ENCODE data around the gene CDK5R1.

The CDK5R1 gene

GRCh38 chr17:32443827-32444300 lies 42.9 kb upstream of the CDK5R1 start:
- Histone ChIP-seq H4K20me1 (ENCODE audit: insufficient read depth, low read length) (peaks cover 11% of the 10 kb centered on the region; the same call in 1 of the 2 replicates), H3K27ac (ENCODE audit: low read length) (no peak overlapping the region), H3F3A (ENCODE audit: insufficient read depth, low read length) (peaks cover 14% of the 10 kb centered on the region), H3K9ac (ENCODE audit: low read length) (no peak overlapping the region; the same call in 1 of the 2 replicates), H2AFZ (ENCODE audit: low read length) (peak overlapping the region; percentile 59), H3K79me2 (ENCODE audit: low read length) (peaks cover 46% of the 10 kb centered on the region), H3K4me1 (ENCODE audit: low read length) (peaks cover 20% of the 10 kb centered on the region), H3K9me3 (replicated peaks; ENCODE audit: insufficient read depth, low read length) (no peaks in the 10 kb centered on the region), H3K36me3 (replicated peaks; ENCODE audit: insufficient read depth, low read length) (peaks cover 11% of the 10 kb centered on the region; the same call in 1 of the 2 replicates), H3K27me3 (replicated peaks; ENCODE audit: insufficient read depth, low read length) (no peaks in the 10 kb centered on the region), H3K4me2 (ENCODE audit: low read depth, low read length) (peak overlapping the region; percentile 72), H3K9me2 (replicated peaks; ENCODE audit: insufficient read depth, low read length) (no peaks in the 10 kb centered on the region), H3K4me3 (ENCODE audit: low read length) (peak overlapping the region; percentile 96)
- DNase-seq: no peak
- TF ChIP-seq EZH2 (optimal IDR thresholded peaks at IDR 0.05; ENCODE audit: low read depth, low read length) (no peak), CTCF (IDR thresholded peaks at IDR 0.05; ENCODE audit: low read length) (no peak), EZH2phosphoT487 (IDR thresholded peaks at IDR 0.05; ENCODE audit: low read length) (no peak)

- Histone ChIP-seq H2AFZ (ENCODE audit: low read length) (peak within 1 kb of the TSS; percentile 67), H3K9ac (ENCODE audit: low read length) (peak within 1 kb of the TSS; percentile 97), H3K9me2 (replicated peaks; ENCODE audit: insufficient read depth, low read length) (no peaks in the 10 kb centered on the region), H3K79me2 (ENCODE audit: low read length) (peaks cover 53% of the 10 kb centered on the region), H3K4me1 (ENCODE audit: low read length) (peaks cover 20% of the 10 kb centered on the region), H3K27ac (ENCODE audit: low read length) (peak within 1 kb of the TSS; percentile 56; the same call in 1 of the 2 replicates), H3K27me3 (replicated peaks; ENCODE audit: insufficient read depth, low read length) (no peaks in the 10 kb centered on the region), H3K9me3 (replicated peaks; ENCODE audit: insufficient read depth, low read length) (no peaks in the 10 kb centered on the region), H3K4me2 (ENCODE audit: low read depth, low read length) (peak within 1 kb of the TSS; percentile 72), H3K4me3 (ENCODE audit: low read length) (peak within 1 kb of the TSS; percentile 96), H3F3A (ENCODE audit: insufficient read depth, low read length) (peaks cover 14% of the 10 kb centered on the region), H3K36me3 (replicated peaks; ENCODE audit: insufficient read depth, low read length) (peaks cover 13% of the 10 kb centered on the region; the same call in 1 of the 2 replicates), H4K20me1 (ENCODE audit: insufficient read depth, low read length) (peaks cover 13% of the 10 kb centered on the region; the same call in 1 of the 2 replicates)
- TF ChIP-seq CTCF (IDR thresholded peaks at IDR 0.05; ENCODE audit: low read length): peak; percentile 87
- TF ChIP-seq EZH2 (optimal IDR thresholded peaks at IDR 0.05; ENCODE audit: low read depth, low read length): no peak
- peak; percentile 97 for DNase-seq
Observed at GRCh38 chr17:32444301-32445073, 42.3 kb upstream of the CDK5R1 start, which contains the start of gene PSMD11. Gene PSMD11 (plus strand): TSS chr17:32444510. CDS start chr17:32444524, 14 bp downstream.

GRCh38 chr17:32445074-32445415 lies 41.7 kb upstream of the CDK5R1 start:
- Histone ChIP-seq H3K36me3 (replicated peaks; ENCODE audit: insufficient read depth, low read length) (peaks cover 13% of the 10 kb centered on the region; the same call in 1 of the 2 replicates), H3K4me1 (ENCODE audit: low read length) (peaks cover 20% of the 10 kb centered on the region), H3K27ac (ENCODE audit: low read length) (peak overlapping the region; percentile 56; the same call in 1 of the 2 replicates), H3K4me3 (ENCODE audit: low read length) (peak overlapping the region; percentile 96), H2AFZ (ENCODE audit: low read length) (peak overlapping the region; percentile 67), H3K9ac (ENCODE audit: low read length) (peak overlapping the region; percentile 97), H3K27me3 (replicated peaks; ENCODE audit: insufficient read depth, low read length) (no peaks in the 10 kb centered on the region), H3F3A (ENCODE audit: insufficient read depth, low read length) (peaks cover 14% of the 10 kb centered on the region), H3K9me3 (replicated peaks; ENCODE audit: insufficient read depth, low read length) (no peaks in the 10 kb centered on the region), H3K79me2 (ENCODE audit: low read length) (peaks cover 58% of the 10 kb centered on the region), H4K20me1 (ENCODE audit: insufficient read depth, low read length) (peaks cover 17% of the 10 kb centered on the region; the same call in 1 of the 2 replicates), H3K4me2 (ENCODE audit: low read depth, low read length) (peak overlapping the region; percentile 72), H3K9me2 (replicated peaks; ENCODE audit: insufficient read depth, low read length) (no peaks in the 10 kb centered on the region)
- no peak for DNase-seq
- TF ChIP-seq EZH2phosphoT487 (IDR thresholded peaks at IDR 0.05; ENCODE audit: low read length): no peak
